GM19468 (cell line): ENCODE results near the gene TIRAP.

Experiments used
- ATAC-seq: cut with Tn5 transposase; IDR thresholded peaks from one replicate; pipeline ENCODE4 v1.9.1; 2021; ENCODE audit warnings: mild to moderate bottlenecking, moderate library complexity, moderate number of reproducible peaks; ENCODE audit not compliant: unreplicated experiment; ENCODE audit errors: extremely low read depth

Gene TIRAP

GRCh38 chr11:126318574-126319373 lies 35.9 kb downstream of the TIRAP start:
- ATAC-seq, result peak; percentile 81

GRCh38 chr11:126319374-126319740 lies 36.5 kb downstream of the TIRAP start:
- no peak for ATAC-seq

- no peak for ATAC-seq
Measured at GRCh38 chr11:126322996-126323395, 40.1 kb downstream of the TIRAP start.

GRCh38 chr11:126327281-126328000 lies 44.5 kb downstream of the TIRAP start:
- no peak for ATAC-seq

- ATAC-seq, result no peak
Measured at GRCh38 chr11:126328001-126328390, 45.1 kb downstream of the TIRAP start.

- ATAC-seq, result no peak
Measured at GRCh38 chr11:126328444-126328843, 45.6 kb downstream of the TIRAP start.

- no peak for ATAC-seq
Measured at GRCh38 chr11:126328938-126329643, 46.2 kb downstream of the TIRAP start.

GRCh38 chr11:126329644-126330211 lies 46.8 kb downstream of the TIRAP start:
- no peak for ATAC-seq

GRCh38 chr11:126331286-126331685 lies 48.4 kb downstream of the TIRAP start:
- no peak for ATAC-seq

GRCh38 chr11:126332221-126332711 lies 49.4 kb downstream of the TIRAP start:
- ATAC-seq, result no peak

- no peak for ATAC-seq
Measured at GRCh38 chr11:126333142-126333541, 50.2 kb downstream of the TIRAP start.

GRCh38 chr11:126334659-126335462 lies 52.0 kb downstream of the TIRAP start:
- ATAC-seq, result no peak

- ATAC-seq, result no peak
Measured at GRCh38 chr11:126335463-126335760, 52.5 kb downstream of the TIRAP start.

- ATAC-seq, result no peak
Measured at GRCh38 chr11:126336138-126336541, 53.2 kb downstream of the TIRAP start.

- ATAC-seq, result no peak
Measured at GRCh38 chr11:126336671-126337101, 53.8 kb downstream of the TIRAP start.

GRCh38 chr11:126337126-126337473 lies 54.2 kb downstream of the TIRAP start:
- ATAC-seq, result no peak

GRCh38 chr11:126337474-126338241 lies 54.8 kb downstream of the TIRAP start:
- ATAC-seq, result no peak

GRCh38 chr11:126338346-126339055 lies 55.6 kb downstream of the TIRAP start:
- ATAC-seq, result no peak
